Fibroblast of the aortic adventitia (primary cell): ENCODE measurements around the gene FAM13C. TPM values are rescaled to one million over a fixed set of nuclear protein-coding genes. Genes with fewer than 3 reads are reported as not detected.
A peak's percentile ranks its signal among the peaks of the same experiment; 100 is the strongest.

Source experiments
- DNase-seq: peaks from one replicate; pipeline ENCODE4 v3.0.0-alpha.2; 2010; ENCODE audit warnings: low read depth
- H3K4me3 ChIP-seq: 2 replicates; pipeline ENCODE4 v1.5.1; 2011; ENCODE audit warnings: low read depth, mild to moderate bottlenecking, control low read depth, low read length, moderate library complexity
- total RNA-seq: library from RNA; depleted of rRNA; stranded (reverse); fragments of >200 nt; gene quantifications from 2 replicates; pipeline ENCODE4 v1.2.3, GENCODE V29; 2012; ENCODE audit warnings: low replicate concordance
- TF ChIP-seq, protein P1 (sequence below): IDR thresholded peaks from 2 replicates; pipeline ENCODE4 v1.5.1; 2011; ENCODE audit warnings: mild to moderate bottlenecking, low read length, control low read depth, inconsistent platforms; ENCODE audit not compliant: insufficient read depth

The FAM13C gene
- total RNA-seq, 1 donor: 3.3 TPM

DNA sequence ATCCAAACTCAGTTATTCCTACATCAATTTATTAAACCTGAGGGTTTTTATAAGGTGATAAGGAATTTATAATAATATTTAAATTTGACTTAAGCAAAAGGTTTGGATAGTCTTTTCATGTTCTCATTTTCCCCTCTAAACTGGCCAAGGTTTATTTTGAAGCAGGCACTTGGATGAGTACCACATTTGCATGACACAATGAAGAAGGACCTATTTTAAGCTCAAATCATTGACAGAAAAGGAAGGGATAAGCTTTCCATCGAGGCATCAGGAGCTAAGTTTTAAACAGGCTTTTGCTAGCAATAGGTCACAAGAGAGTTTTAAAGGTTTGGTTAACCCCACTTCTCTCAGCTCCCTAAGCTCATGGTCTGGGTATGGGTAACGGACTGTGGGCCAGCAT lies 28.7 kb upstream of the FAM13C start:
- H3K4me3 ChIP-seq: no peak overlapping the region
- TF ChIP-seq, protein P1, sequence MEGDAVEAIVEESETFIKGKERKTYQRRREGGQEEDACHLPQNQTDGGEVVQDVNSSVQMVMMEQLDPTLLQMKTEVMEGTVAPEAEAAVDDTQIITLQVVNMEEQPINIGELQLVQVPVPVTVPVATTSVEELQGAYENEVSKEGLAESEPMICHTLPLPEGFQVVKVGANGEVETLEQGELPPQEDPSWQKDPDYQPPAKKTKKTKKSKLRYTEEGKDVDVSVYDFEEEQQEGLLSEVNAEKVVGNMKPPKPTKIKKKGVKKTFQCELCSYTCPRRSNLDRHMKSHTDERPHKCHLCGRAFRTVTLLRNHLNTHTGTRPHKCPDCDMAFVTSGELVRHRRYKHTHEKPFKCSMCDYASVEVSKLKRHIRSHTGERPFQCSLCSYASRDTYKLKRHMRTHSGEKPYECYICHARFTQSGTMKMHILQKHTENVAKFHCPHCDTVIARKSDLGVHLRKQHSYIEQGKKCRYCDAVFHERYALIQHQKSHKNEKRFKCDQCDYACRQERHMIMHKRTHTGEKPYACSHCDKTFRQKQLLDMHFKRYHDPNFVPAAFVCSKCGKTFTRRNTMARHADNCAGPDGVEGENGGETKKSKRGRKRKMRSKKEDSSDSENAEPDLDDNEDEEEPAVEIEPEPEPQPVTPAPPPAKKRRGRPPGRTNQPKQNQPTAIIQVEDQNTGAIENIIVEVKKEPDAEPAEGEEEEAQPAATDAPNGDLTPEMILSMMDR: no peak
- DNase-seq: no peak

- no peak for DNase-seq
- TF ChIP-seq, protein P1: no peak
- H3K4me3 ChIP-seq: no peak overlapping the region
Observed at GRCh38 chr10:59388671-59388976, 26.3 kb upstream of the FAM13C start.

GRCh38 chr10:59387951-59388670 lies 25.8 kb upstream of the FAM13C start:
- no peak overlapping the region for H3K4me3 ChIP-seq
- TF ChIP-seq, protein P1: no peak
- peak; percentile 90 for DNase-seq

DNA sequence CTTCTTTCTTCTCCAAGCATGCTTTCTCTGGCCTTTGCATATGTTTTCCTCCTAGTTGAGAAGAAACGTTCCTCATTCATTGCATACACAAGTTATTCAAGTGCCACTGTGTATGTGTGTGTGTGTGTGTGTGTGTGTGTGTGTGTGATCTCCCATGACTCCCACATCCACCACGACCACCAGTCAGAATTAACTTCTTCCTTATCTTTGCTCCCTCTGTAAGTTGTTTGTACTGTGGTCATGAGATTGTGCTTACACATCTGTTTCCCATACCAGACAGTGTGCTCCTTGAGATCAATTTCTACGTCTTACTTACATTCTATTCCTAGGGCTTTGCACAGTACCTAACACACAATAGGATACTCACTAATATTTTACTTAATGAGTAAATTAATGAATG lies 22.4 kb upstream of the FAM13C start:
- TF ChIP-seq, protein P1: no peak
- no peak for DNase-seq
- H3K4me3 ChIP-seq: no peak overlapping the region

DNA sequence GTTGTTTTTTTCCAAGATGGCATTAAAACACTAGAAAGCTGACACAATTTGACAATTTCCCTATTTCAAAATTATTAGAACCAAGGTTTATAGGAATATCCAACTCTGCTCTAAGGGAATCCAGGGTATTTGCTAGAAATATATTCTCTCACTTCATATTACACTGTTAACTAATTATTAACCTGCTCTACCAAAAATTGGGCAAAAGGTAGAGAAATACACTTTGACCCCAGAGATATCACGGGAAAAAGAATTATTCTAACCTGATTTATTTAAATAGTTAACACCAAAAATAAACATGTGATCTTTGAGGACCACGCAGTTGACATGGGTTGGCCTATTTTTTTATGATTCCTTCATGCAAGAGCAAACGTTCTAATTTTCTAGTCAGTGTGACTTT lies 21.6 kb upstream of the FAM13C start:
- no peak overlapping the region for H3K4me3 ChIP-seq
- TF ChIP-seq, protein P1: no peak
- no peak for DNase-seq

DNA sequence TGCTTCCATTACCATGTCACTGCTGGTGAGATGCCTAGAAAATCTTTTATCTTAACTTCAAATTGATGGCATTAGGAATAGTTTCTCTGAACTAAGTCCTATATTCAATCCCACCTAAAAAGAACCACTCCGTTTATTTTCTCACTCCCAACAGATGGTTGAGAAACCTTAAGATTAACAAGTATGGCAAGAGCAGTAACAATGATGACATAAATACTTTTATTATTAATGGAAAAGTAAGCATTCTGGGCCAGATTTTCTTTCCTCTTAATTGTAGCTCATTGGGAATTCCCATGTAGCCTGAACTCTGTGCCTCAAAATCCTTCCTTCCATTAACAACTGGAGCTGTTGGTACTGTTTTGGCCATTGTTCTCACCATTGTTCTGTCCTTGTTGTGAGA lies 21.1 kb upstream of the FAM13C start:
- H3K4me3 ChIP-seq: no peak overlapping the region
- TF ChIP-seq, protein P1: no peak
- peak; percentile 59 for DNase-seq

- TF ChIP-seq, protein P1: no peak
- no peak overlapping the region for H3K4me3 ChIP-seq
- DNase-seq: peak; percentile 86
Observed at GRCh38 chr10:59382831-59383295, 20.5 kb upstream of the FAM13C start.
